Stomach (tissue), 4 donors: Measurements from ENCODE around the gene CACUL1.

Source experiments
- EP300 ChIP-seq: sonication (generic); formaldehyde crosslinking; IDR thresholded peaks from one replicate; pipeline ENCODE4 v1.6.1; 2017; ENCODE audit warnings: antibody characterized with exemption
- POLR2AphosphoS5 ChIP-seq, 3 donors: sonication (generic); formaldehyde crosslinking; IDR thresholded peaks; one replicate each; pipeline ENCODE4 v1.6.1; 2016; ENCODE audit warnings: antibody characterized with exemption in 3 of 3
- TF ChIP-seq, protein P1 (sequence below), 7 experiments: fragments of 450-650 bp in 4 of 7; fragments of 200-600 bp in 3 of 7; sonication (generic) in 3 of 7; IDR thresholded peaks; one replicate each; pipeline ENCODE4 v1.5.1; 2016 to 2019; ENCODE audit warnings: antibody characterized with exemption in 7 of 7, control low read depth in 2 of 7, mild to moderate bottlenecking in 1 of 7

DNA sequence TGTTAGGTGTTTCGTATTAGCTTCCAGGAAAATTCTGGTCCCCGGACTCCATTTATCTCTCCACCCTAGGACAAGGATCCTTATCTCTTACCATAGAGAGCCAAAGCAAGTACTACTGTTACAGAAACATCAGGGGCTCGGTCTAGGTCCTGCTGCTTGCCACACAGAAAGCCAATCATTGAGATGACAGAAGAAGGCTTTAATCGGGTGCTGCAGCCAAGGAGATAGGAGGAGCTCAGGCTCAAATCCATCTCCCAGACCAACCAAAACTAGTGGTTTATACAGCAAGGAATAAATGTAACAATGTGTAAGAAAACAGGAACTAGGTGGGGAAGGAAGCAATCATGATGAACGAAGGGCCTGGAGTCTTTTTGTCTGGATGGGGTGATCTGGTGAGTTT, 22.2 kb upstream of the CACUL1 start:
- TF ChIP-seq, protein P1, sequence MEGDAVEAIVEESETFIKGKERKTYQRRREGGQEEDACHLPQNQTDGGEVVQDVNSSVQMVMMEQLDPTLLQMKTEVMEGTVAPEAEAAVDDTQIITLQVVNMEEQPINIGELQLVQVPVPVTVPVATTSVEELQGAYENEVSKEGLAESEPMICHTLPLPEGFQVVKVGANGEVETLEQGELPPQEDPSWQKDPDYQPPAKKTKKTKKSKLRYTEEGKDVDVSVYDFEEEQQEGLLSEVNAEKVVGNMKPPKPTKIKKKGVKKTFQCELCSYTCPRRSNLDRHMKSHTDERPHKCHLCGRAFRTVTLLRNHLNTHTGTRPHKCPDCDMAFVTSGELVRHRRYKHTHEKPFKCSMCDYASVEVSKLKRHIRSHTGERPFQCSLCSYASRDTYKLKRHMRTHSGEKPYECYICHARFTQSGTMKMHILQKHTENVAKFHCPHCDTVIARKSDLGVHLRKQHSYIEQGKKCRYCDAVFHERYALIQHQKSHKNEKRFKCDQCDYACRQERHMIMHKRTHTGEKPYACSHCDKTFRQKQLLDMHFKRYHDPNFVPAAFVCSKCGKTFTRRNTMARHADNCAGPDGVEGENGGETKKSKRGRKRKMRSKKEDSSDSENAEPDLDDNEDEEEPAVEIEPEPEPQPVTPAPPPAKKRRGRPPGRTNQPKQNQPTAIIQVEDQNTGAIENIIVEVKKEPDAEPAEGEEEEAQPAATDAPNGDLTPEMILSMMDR (IDR thresholded peaks at IDR 0.05): no peak
- TF ChIP-seq POLR2AphosphoS5 (IDR thresholded peaks at IDR 0.05) (no peak), EP300 (no peak)
